Measurements from ENCODE around the gene TYMS. TPM values are rescaled to one million over a fixed set of nuclear protein-coding genes. Genes with fewer than 3 reads are reported as not detected.
A peak's percentile ranks its signal among the peaks of the same experiment; 100 is the strongest.

TYMS gene
- total RNA-seq, 1 donor from 2014 or later, result 272 TPM

DNA sequence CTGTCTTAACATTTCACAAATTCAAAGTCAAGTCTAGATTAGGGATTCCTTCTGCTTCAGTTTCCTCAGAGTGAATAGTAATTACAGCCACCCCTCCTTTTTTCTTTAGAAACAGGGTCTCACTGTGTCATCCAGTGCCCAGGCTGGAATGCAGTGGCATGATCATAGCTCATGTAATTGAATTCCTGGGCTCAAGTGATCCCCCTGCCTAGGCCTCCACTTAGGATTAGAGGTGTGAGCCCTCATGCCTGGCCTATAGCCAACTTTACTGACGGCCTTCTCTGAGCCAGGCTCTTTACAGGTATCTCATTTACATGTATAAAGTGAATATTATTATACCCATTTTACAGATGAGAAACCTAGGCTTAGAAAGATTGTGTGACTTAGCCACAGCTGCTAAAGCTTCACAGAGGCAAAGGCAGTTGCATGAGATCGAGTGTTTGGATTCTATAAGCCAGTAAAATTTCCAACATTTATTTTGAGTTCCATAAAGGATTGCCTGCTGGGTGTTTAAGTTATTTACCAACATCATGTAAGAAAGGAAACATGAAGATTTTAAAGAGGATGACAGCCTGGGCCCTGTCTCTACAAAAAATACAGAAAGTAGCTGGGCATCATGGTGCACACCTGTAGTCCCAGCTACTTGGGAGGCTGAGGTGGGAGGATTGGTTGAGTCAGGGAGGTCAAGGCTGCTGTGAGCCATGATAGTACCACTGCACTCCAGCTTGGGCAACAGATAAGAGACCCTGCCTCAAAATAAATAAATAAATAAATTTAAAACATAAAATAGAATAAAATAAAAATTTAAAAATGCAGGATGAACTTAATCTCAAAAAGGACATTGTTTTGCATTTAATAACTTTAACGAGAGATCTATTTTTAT is 53.2 kb downstream of the TYMS start:
- no peak for DNase-seq (ENCODE audit: low spot score)
- Mint-ChIP-seq H3K27ac (peak overlapping the region; percentile 61), H3K4me1 (ENCODE audit: low read depth) (peaks cover 40% of the 10 kb centered on the region), H3K36me3 (ENCODE audit: low read depth) (peaks cover 38% of the 10 kb centered on the region), H3K9me3 (no peaks in the 10 kb centered on the region), H3K4me3 (ENCODE audit: low read depth) (peak overlapping the region; percentile 86), H3K27me3 (ENCODE audit: low read depth) (no peaks in the 10 kb centered on the region)
- intact Hi-C loops (cut with micrococcal nuclease), result loop anchor here (1.0 to 10.0 kb wide), 5 partner anchors 7 to 446 kb away; partner anchors contain the start of gene THOC1

DNA sequence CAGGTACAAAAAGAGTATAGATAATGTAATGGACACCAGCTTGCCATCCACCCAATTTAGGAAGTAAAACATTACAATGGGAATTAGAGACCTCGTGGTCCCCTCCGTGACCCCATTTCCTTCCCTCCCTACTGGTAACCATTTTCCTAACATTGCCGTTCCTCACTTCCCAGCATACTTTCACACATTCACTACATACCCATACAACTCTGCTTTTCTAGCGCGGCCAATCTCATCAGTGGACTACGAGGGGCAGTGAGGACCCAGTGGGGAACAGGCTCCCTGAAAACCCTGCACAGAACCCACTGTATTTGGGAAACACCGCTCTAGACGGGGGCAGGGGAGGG is 53.8 kb downstream of the TYMS start:
- peaks cover 36% of the 10 kb centered on the region for H3K36me3 Mint-ChIP-seq (ENCODE audit: low read depth)
- H3K27me3 Mint-ChIP-seq (ENCODE audit: low read depth), result no peaks in the 10 kb centered on the region
- H3K4me3 Mint-ChIP-seq (ENCODE audit: low read depth), result peak overlapping the region; percentile 86
- DNase-seq (ENCODE audit: low spot score), result no peak
- intact Hi-C loops (cut with micrococcal nuclease), result loop anchor here (1.0 to 10.0 kb wide), 5 partner anchors 8 to 446 kb away; partner anchors contain the start of gene THOC1
- H3K27ac Mint-ChIP-seq, result peak overlapping the region; percentile 87
- no peaks in the 10 kb centered on the region for H3K9me3 Mint-ChIP-seq
- H3K4me1 Mint-ChIP-seq (ENCODE audit: low read depth), result peaks cover 41% of the 10 kb centered on the region

GRCh38 chr18:711657-712400 is 54.4 kb downstream of the TYMS start:
- intact Hi-C loops (cut with micrococcal nuclease), result loop anchor here (1.0 to 10.0 kb wide), 6 partner anchors 9 to 447 kb away; partner anchors contain the start of gene THOC1
- H3K27me3 Mint-ChIP-seq (ENCODE audit: low read depth), result no peaks in the 10 kb centered on the region

GRCh38 chr18:712401-713134 is 55.1 kb downstream of the TYMS start, which contains the start of gene ENOSF1:
ENOSF1 (minus strand) TSS chr18:712630; CDS start chr18:712587, 43 bp downstream.
- H3K4me1 Mint-ChIP-seq (ENCODE audit: low read depth), result peaks cover 43% of the 10 kb centered on the region
- no peaks in the 10 kb centered on the region for H3K27me3 Mint-ChIP-seq (ENCODE audit: low read depth)
- peak within 1 kb of the TSS; percentile 87 for H3K27ac Mint-ChIP-seq
- H3K36me3 Mint-ChIP-seq (ENCODE audit: low read depth), result peaks cover 31% of the 10 kb centered on the region
- peak; percentile 85 for DNase-seq (ENCODE audit: low spot score)
- intact Hi-C loops (cut with micrococcal nuclease), result loop anchor here (1.0 to 10.0 kb wide), 3 partner anchors 90 to 448 kb away; partner anchors contain the start of gene THOC1
- peak within 1 kb of the TSS; percentile 86 for H3K4me3 Mint-ChIP-seq (ENCODE audit: low read depth)
- H3K9me3 Mint-ChIP-seq, result no peaks in the 10 kb centered on the region

More at GRCh38 chr18:711657-712400, 54.4 kb downstream of the TYMS start:
- peak; percentile 68 for DNase-seq (ENCODE audit: low spot score)
- H3K4me1 Mint-ChIP-seq (ENCODE audit: low read depth), result peaks cover 40% of the 10 kb centered on the region
- H3K4me3 Mint-ChIP-seq (ENCODE audit: low read depth), result peak overlapping the region; percentile 86
- peaks cover 33% of the 10 kb centered on the region for H3K36me3 Mint-ChIP-seq (ENCODE audit: low read depth)
- H3K27ac Mint-ChIP-seq, result peak overlapping the region; percentile 87
- H3K9me3 Mint-ChIP-seq, result no peaks in the 10 kb centered on the region

DNA sequence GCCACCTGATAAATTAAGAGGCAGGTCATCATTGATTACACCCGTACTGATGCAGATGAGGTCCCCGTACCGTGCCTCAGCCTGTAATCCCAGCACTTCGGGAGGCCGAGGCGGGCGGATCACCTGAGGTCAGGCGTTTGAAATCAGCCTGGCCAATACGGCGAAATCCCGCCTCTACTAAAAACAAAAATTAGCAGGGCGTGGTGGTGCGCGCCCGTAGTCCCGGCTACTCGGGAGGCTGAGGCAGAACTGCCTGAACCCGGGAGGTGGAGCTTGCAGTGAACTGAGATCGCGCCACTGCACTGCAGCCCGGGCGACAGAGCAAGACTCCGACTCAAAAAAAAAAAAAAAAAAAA is 55.7 kb downstream of the TYMS start:
- H3K4me1 Mint-ChIP-seq (ENCODE audit: low read depth), result peaks cover 42% of the 10 kb centered on the region
- no peak overlapping the region for H3K27ac Mint-ChIP-seq
- intact Hi-C loops (cut with micrococcal nuclease), result loop anchor here (5.0 to 10.0 kb wide), 2 partner anchors 91 to 448 kb away; partner anchors contain the start of gene THOC1
- H3K4me3 Mint-ChIP-seq (ENCODE audit: low read depth), result peak overlapping the region; percentile 51
- no peak for DNase-seq (ENCODE audit: low spot score)
- H3K36me3 Mint-ChIP-seq (ENCODE audit: low read depth), result peaks cover 27% of the 10 kb centered on the region
- H3K27me3 Mint-ChIP-seq (ENCODE audit: low read depth), result no peaks in the 10 kb centered on the region
- no peaks in the 10 kb centered on the region for H3K9me3 Mint-ChIP-seq

- intact Hi-C loops (cut with micrococcal nuclease), result loop anchor here (10.0 kb wide), 1 partner anchor 451 kb away; the partner anchor contains the start of gene THOC1
- no peaks in the 10 kb centered on the region for H3K9me3 Mint-ChIP-seq
- H3K27ac Mint-ChIP-seq, result no peak overlapping the region
- H3K4me3 Mint-ChIP-seq (ENCODE audit: low read depth), result no peak overlapping the region
- H3K4me1 Mint-ChIP-seq (ENCODE audit: low read depth), result peaks cover 31% of the 10 kb centered on the region
- H3K36me3 Mint-ChIP-seq (ENCODE audit: low read depth), result peaks cover 9% of the 10 kb centered on the region
- no peak for DNase-seq (ENCODE audit: low spot score)
- no peaks in the 10 kb centered on the region for H3K27me3 Mint-ChIP-seq (ENCODE audit: low read depth)
Observed at GRCh38 chr18:715626-716025, 58.2 kb downstream of the TYMS start.

- Mint-ChIP-seq H3K36me3 (ENCODE audit: low read depth) (peaks cover 8% of the 10 kb centered on the region), H3K27me3 (ENCODE audit: low read depth) (no peaks in the 10 kb centered on the region), H3K9me3 (no peaks in the 10 kb centered on the region), H3K27ac (no peak overlapping the region), H3K4me3 (ENCODE audit: low read depth) (no peak overlapping the region), H3K4me1 (ENCODE audit: low read depth) (peaks cover 24% of the 10 kb centered on the region)
- no peak for DNase-seq (ENCODE audit: low spot score)
- intact Hi-C loops (cut with micrococcal nuclease), result loop anchor here (10.0 kb wide), 1 partner anchor 452 kb away; the partner anchor contains the start of gene THOC1
Observed at GRCh38 chr18:717003-717402, 59.5 kb downstream of the TYMS start.

Other genes starting within 250 kb of the TYMS start
- not detected in 2 replicates for gene COLEC12, start 157.0 kb upstream of the TYMS start, total RNA-seq
- not detected in 2 replicates for gene CETN1, start 77.3 kb upstream of the TYMS start, total RNA-seq
- not detected in 2 replicates for gene CLUL1, start 60.7 kb upstream of the TYMS start, total RNA-seq
- 93.6 and 102 TPM in 2 replicates for gene ENOSF1, start 55.0 kb downstream of the TYMS start, total RNA-seq
- 18.4 and 18.5 TPM in 2 replicates for gene YES1, start 154.6 kb downstream of the TYMS start, total RNA-seq
- gene ADCYAP1, start 247.2 kb downstream of the TYMS start, total RNA-seq, result not detected in 2 replicates

Measured in activated T-helper 2 cell treated with anti-CD3 and anti-CD28 coated beads, Interferon-gamma antibody, Interleukin-2, Interleukin-4, amounts not matched to agents 10 μg/mL and 5 μg/mL and 100 μg/mL, durations not matched to agents 14 hours and 24 hours and 36 hours (primary cell).